ENCODE results near the gene CDHR3. TPM values are rescaled to one million over a fixed set of nuclear protein-coding genes. Genes with fewer than 3 reads are reported as not detected.
"Not testable (repeated sequence)": the region's sequence is repeated elsewhere in the genome, so short reads cannot be mapped to it uniquely, and the experiment has no call there.

The CDHR3 gene, protein sequence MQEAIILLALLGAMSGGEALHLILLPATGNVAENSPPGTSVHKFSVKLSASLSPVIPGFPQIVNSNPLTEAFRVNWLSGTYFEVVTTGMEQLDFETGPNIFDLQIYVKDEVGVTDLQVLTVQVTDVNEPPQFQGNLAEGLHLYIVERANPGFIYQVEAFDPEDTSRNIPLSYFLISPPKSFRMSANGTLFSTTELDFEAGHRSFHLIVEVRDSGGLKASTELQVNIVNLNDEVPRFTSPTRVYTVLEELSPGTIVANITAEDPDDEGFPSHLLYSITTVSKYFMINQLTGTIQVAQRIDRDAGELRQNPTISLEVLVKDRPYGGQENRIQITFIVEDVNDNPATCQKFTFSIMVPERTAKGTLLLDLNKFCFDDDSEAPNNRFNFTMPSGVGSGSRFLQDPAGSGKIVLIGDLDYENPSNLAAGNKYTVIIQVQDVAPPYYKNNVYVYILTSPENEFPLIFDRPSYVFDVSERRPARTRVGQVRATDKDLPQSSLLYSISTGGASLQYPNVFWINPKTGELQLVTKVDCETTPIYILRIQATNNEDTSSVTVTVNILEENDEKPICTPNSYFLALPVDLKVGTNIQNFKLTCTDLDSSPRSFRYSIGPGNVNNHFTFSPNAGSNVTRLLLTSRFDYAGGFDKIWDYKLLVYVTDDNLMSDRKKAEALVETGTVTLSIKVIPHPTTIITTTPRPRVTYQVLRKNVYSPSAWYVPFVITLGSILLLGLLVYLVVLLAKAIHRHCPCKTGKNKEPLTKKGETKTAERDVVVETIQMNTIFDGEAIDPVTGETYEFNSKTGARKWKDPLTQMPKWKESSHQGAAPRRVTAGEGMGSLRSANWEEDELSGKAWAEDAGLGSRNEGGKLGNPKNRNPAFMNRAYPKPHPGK
- 4.1 TPM for total RNA-seq

DNA sequence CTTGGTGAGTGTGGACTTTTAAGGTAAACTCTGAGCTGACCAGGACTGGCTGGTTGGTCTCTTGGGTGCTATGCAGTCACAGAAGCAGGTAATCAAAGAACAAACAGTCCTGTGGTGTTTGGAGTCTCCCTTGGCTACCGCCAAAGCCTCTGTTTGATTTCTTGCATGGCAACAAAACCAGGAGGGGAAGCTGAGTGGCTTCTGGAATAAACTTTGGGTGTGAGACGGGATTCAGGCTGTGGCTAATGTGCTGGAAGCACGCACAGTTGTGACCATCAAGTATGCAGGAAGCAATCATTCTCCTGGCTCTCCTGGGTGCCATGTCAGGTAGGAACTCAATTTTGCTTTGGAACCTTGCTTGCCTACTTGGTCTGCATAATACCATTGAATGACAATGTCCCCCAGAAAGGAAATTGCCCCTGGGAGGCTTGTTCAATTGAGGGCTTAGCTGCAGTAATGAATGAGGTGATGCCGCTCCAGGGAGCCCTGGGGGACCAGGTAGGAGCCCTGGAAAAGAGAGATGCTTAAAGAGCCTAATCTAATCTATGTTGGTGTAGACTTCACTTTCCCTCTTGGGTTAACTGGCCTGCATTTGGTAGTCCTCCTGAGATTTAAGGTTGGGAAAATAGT, at the start of gene CDHR3:
CDHR3 (plus strand) TSS at position 227 of the 630 bp plus-strand sequence; CDS start at position 282, 55 bp downstream.
- no peak for DNase-seq

DNA sequence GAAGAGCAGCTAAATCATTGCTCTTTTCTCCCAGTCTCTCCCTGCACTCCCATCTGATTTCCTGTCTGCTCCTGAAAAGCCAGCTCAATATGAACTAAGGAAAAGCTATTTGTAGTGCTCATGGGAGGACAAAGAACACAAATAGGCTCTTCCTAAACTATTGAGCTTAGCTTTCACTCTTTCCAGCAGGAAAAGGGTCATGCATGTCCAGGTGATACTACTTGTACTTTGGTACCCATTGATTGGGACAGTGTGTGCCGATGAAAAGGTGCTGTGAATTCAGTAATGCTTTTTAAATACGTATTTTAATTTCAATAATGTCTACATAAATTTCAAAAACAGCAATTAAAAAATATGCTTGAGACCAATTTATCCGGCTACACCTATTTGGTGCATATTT, 49.1 kb upstream of the CDHR3 start:
- no peak for DNase-seq

DNA sequence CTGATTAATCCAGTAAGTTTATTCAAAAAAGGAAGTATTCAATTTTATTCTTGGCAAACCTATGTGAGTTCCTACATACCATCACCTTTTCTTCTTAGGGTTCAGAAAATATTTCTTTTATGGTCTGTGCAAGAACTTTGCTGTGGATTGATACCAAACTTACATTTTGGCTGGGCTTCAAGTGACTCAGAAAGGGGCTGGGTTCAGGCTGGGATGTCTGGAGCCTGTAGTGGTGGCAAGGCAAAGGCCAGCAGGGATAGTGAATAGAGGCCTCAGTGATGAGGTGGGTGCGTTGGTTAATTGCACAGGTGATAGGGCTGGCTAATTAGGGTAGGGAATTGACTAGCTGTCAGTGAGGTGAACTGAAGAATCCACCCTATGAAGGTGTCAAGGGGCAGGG, 46.5 kb upstream of the CDHR3 start:
- DNase-seq: no peak

DNA sequence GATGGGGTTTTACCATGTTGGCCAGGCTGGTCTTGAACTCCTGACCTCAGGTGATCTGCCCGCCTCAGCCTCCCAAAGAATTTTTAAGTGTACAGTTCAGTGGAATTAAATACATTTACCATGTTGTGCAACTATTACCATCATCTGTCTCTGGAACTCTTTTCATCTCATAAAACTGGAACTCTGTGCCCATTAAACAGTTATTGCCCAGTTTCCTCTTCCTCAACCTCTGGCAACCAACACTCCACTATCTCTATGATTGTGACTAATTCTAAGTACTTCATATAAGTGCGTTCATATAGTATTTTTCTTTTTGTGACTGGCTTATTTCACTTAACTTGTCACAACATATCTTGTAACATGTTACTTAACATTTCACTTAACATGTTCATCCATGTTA, 45.4 kb upstream of the CDHR3 start:
- DNase-seq: no peak

DNA sequence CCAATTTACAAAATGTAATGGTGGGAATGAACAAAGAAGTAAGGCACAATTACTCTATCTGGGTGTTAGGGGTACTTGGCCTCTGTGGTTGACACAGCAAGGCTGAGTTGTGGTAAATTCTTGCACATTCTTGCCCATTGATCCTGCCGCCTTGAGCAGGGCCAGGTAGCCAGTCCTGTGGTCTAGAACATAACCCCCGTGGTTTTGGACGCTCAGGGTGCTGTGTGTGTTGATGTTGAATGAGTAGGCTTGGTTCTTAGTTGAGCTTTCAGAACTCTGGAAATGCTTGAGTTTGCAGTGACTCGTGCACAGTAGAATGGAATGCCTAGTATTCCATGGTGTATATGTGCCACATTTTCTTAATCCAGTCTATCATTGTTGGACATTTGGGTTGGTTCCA, 42.3 kb upstream of the CDHR3 start:
- no peak for DNase-seq

DNA sequence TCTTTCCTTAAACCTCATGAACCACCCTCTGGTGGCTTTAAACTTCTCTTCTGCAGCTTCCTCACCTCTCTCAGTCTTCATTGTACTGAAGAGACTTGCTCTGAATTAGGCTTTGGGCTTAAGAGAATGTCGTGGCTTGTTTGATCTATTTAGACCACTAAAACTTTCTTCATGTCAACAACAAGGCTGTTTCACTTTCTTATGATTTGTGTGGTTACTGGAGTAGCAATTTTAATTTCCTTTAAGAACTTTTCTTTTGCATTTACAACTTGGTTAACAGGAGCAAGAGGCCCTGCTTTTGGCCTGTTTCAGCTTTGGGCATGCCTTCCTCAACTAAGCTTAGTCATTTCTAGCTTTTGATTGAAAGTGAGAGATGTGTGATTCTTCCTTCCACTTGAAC, 38.1 kb upstream of the CDHR3 start:
- DNase-seq: no peak

DNA sequence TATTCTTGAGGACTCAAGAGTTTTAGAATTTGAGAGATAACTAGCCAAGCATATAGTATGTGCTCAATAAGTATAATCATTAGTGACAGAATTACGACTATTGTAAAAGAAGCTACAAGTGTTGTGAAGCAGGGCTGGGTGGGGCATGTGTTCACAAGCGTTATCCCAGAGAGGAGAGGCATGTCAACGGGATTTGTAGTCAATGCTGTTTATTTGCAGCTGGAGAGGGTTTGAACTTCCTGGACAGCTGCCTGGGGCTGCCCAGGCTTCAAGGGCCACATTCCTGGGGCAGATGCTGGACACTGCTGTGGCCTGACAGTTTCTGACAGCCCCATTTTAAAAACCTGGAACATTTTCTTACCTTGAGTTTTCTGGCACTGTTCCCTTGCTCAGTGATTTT, 36.9 kb upstream of the CDHR3 start:
- DNase-seq: no peak

DNA sequence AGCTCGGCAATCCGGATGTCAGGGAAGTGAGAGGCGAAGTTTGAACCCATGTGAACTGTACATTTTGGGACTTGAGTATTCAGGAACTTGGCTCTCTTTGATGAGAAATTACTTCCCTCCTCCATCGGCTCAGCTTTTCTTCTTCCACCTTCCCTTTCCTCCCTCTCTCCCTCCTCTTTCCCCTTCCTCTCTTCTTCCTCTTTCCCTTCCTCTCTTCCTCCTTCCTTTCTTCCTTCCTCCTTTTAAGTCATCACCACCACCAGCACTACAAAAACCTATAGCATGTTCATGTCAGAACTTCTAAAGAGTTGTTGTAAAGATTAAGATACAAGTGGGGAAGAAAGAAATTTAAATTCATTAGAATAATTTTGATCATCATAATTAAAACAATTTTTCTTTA, 31.9 kb upstream of the CDHR3 start:
- no peak for DNase-seq

DNA sequence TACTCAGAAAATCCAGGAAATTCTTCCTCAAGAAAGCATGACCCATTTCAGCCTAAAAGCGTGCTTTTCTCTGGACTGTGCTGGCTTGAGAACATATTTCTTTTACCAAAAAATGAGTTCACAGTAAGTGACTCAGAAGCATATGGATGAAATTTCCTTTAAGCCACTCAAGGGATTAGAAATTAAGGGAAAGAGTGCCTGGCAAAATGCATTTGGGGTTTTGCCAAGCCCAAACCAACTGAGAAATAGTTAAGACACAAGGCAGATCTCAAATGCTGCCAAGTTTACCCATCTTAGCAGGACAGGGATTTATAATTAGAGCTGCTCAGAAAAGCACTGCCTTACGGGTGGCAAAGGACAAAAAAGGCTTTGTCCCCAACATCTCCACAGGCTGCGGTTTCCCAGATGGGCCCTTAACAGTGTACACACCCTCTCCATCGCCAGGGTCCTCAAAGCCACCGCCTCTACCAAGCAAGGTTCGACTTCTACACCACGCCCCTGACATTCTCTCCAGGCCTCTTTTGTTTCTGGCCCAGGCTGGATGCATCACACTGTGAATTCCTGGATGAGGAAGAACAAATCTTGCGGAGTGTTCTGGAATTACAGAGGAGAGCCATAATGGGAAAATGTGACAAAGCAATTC, 30.1 kb upstream of the CDHR3 start:
- DNase-seq: peak; percentile 88

DNA sequence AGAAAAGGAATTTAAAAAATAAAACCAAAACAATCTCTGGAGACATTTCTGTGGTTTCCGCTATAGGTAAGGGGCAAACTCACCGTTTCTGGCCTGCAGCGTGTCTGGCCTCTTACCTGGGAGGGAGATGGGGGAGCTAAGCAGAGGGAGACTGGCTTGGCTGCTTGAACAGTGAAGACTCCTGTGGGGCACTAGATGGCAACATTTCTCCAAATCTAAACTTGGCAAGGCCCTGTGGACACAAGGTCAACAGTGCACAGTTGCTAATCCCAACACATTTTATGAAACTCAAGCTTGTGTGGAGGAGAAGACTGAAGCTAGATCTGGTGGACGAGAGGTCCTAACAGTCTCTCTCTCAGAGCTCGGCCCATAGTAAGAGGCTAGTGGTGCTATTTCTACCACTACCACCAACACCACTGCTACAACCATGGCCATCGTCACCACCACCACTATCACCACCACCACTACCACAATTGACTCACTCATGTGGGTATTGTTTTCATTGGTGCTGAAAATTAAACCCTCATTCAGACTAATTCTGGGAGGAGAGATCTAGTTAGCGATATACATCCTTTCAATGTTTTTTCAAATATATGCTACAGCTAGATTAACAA, 28.4 kb upstream of the CDHR3 start:
- DNase-seq: peak; percentile 64

DNA sequence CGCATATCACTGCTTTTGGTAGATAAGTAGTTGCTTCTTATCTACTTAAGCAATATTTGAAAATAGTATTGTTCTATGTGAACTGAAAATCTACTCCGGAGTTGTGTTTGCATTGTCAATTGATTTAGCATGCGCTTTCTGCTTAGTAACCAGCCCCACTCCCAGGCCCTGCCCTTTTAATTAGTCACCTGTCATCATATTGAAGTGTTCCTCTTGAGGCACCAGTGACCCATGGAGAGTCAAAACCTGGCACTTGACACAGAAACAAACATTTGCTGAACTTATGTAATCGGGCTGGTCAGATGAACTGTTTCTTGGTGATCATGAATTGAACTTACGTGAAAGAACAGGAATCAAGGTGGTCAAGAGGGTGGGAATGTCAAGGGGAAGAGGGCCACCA, 27.8 kb upstream of the CDHR3 start:
- DNase-seq: no peak

DNA sequence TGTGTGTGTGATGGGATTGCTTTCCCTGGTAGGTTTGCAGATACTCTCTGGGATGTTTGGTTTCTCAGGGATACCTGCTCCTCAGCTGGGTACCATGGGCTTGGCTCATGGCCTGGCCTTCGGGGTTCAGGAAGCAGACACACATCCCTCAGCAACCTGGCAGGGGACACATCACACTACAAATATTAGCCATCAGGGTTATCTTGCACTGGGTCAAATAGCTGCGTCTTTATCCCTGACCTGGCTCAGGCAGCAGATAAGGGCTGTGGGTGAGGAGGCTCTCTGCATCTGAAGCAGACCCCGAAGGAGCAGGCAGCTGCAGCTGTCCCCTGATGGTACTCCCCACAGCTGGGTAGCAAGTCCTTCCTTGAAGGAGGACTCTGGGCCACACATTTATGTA, 25.7 kb upstream of the CDHR3 start:
- no peak for DNase-seq

DNA sequence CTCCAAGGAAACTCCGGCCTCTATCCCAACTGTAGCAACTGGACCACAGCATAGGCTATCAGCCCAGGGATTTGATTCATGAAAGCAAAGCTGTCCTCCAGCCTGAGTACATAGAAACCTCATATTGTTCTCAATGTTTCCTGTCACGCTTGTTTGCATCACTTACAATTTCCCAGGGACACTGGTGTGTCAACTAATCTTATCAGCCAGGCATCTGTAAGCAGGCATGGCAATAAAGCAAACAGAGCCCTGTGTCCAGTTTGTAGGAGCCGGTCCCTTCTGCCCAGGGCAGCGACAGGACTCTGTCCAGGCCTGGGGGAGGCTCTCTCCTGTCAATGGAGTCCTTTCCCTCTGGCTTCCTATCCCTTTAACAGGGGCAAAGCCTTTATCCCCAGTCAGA, 23.0 kb upstream of the CDHR3 start:
- no peak for DNase-seq

DNA sequence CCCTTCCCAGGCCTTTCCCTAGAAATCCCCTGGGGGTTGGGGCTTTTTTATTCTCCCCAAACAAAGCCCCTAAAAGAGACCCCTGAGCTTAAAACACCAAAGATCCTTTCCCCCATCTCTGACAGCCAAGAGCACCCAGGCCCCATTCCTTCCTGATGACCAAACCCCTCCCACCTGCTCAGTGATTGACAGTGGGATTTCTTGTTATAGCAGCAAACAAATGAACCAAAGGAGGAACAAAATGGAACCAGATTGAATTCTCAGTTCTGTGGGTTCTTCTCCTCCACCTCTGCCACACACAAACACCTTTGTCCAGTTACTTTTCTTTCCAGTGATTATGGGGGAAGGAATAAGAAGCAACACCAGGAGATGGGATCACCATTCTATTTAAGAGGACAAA, 21.5 kb upstream of the CDHR3 start:
- no peak for DNase-seq

DNA sequence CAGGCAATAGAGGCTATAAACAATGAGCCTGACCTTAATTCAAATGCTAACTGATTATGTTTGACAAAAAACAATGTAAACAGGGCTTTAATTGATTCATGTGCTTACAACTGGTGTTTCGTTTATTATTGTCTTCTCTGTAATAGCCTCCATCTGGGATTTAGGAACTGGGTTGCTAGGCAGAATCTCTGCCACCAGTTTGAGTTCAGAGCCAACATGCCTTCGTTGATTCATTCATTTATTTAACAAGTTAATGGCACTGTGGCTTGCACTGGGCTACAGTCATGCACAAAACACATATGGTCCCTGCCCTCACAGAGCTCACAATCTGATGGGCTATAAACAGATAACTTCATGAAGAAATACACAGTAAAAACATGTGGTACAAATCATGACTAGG, 19.6 kb upstream of the CDHR3 start:
- no peak for DNase-seq

DNA sequence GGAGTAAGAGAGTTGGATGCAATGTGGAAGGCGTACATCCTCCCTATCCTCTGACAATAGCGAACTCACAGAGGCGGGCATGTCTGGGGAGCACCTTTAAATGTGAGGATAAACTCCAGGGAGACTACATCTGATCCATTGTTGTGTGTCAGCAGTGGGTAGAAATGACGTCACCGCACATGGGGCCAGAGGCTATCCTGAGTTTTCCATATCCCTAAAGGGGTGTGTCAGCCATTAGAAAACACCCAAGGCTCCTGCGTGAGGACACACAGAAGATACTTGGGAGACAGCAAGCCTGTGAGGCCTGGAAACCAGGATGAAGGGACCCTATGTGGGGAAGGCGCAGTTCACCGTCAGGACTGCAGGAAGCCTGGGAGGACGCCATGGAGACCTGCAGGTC, 17.2 kb upstream of the CDHR3 start:
- no peak for DNase-seq

DNA sequence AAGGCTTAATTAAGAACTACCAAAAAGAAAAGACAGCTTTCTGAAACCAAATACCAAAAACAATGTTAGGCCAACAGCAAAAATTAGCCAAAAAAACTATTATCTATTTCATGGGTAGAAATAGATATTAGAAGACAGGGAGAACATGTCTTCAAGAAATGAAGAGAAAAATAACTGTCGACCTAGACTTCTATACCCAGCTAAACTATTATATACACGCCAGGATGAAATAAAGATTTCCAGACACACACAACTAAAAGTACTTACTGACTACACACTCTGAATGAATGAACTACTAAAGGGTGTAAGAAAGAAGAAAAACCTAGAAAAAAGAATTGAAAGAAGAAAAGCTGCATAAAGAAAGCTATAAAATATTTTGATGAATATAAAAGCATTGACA, 11.5 kb upstream of the CDHR3 start:
- no peak for DNase-seq

DNA sequence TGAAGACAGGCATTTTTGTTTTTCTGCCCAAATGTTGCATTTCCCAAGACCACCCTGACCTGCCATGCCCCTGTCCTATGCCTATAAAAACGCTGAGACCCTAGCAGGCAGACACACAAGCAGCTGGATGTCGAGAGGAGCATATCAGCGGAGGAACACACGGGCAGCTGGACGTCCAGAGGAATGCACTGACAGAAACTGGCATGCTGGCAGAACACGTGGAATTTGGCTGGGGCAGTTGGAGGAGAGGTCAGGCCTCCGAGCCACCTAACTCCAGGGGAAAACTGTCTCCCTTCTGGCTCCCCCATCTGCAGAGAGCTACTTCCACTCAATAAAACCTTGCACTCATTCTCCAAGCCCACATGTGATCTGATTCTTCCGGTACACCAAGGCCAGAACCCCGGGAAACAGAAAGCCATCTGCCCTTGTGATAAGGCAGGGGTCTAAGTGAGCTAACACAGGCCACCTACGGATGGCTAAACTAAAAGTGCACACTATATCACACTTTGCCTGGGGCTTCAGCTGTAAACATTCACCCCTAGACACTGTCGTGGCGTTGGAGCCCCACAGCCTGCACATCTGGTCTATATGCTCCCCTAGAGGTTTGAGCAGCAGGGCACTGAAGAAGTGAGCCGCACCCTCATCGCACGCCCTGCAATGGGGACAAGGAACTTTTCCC, 10.0 kb upstream of the CDHR3 start:
- DNase-seq: no peak

DNA sequence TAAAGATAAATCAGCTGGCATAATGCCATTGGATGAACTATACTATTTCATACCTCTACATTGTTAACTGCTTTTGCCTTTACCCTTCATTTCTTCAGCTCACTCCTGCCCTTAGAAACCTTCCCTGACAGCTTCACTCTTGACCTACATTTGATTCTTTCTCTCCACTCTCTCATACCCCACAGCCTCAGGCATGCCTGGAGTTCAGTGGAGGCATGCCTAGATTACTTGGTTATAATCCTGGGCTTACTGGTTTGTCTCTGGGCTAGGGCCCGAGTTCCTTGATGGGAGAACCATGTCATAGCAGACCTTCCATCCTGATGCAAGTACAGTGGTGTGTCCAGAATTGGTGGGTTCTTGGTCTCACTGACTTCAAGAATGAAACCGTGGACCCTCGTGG, 8.4 kb upstream of the CDHR3 start:
- no peak for DNase-seq

DNA sequence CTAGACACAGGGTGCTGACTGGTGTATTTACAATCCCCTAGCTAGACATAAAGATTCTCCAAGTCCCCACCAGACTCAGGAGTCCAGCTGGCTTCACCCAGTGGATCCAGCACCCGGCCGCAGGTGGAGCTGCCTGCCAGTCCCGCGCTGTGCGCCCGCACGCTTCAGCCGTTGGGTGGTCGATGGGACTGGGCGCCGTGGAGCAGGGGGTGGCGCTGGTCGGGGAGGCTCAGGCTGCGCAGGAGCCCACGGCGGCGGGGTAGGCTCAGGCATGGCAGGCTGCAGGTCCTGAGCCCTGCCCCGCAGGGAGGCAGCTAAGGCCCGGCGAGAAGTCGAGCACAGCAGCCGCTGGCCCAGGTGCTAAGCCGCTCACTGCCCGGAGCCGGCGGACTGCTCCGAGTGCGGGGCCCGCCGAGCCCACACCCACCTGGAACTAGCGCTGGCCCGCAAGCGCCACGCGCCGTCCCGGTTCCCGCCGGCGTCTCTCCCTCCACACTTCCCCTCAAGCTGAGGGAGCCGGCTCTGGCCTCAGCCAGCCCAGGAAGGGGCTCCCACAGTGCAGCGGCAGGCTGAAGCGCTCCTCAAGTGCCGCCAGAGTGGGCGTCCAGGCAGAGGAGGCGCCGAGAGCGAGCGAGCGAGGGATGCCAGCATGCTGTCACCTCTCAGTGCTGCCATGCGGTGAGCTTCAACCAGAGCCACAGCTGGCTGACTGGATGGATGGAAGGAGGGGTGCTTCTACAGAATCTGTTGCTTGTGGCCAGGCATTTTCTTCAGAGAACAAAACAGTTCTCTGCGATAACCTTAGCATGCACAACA, 7.2 kb upstream of the CDHR3 start:
- not testable (repeated sequence) for DNase-seq

DNA sequence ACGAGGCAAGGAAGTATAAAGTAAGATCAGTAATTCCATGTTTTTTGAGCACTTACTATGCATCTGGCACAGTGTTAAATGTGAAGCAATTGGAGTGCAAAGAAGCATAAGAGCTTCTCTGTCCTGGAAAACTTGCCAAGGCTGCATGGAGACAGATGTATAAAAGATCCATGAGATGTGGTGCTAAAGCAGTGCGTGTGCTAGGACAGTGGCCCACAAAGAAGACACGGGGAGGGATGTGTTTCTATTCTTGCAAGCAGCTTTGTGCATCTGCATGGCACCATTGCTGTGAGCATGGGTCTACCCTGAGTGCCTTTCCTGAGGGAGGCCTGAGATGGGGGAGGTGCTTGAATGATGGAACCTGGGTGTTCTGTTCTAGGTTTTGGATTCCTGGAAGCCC, 5.1 kb upstream of the CDHR3 start:
- DNase-seq: no peak

All from tongue (tissue), 2 donors.